H9 (cell line): ENCODE data around the gene SIDT2. TPM values are rescaled to one million over a fixed set of nuclear protein-coding genes. Genes with fewer than 3 reads are reported as not detected.

Experiments used
- DNase-seq: peaks from one replicate; pipeline ENCODE4 v3.0.0-alpha.2; 2017
- H2AFZ ChIP-seq: one replicate; pipeline ENCODE4 v1.6.1; 2013; ENCODE audit warnings: mild to moderate bottlenecking, low read length, control low read depth, moderate library complexity
- H2AK5ac ChIP-seq: 2 replicates; pipeline ENCODE4 v1.6.1; 2013; ENCODE audit warnings: low read length, control low read depth, mixed read lengths; ENCODE audit not compliant: insufficient read length
- H2BK120ac ChIP-seq: one replicate; pipeline ENCODE4 v1.6.1; 2013; ENCODE audit warnings: low read depth, mild to moderate bottlenecking, low read length, control low read depth, inconsistent platforms; ENCODE audit not compliant: poor library complexity, severe bottlenecking
- H2BK12ac ChIP-seq: 2 replicates; pipeline ENCODE4 v1.6.1; 2013; ENCODE audit warnings: low read length, control low read depth, mixed read lengths, low read depth; ENCODE audit not compliant: insufficient read length
- H2BK15ac ChIP-seq: 2 replicates; pipeline ENCODE4 v1.6.1; 2013; ENCODE audit warnings: low read depth, low read length, control low read depth
- H2BK20ac ChIP-seq: one replicate; pipeline ENCODE4 v1.6.1; 2013; ENCODE audit warnings: low read depth, mild to moderate bottlenecking, low read length, control low read depth, inconsistent platforms; ENCODE audit not compliant: poor library complexity, severe bottlenecking
- H2BK5ac ChIP-seq: 2 replicates; pipeline ENCODE4 v1.6.1; 2013; ENCODE audit warnings: low read length, control low read depth, mixed read lengths; ENCODE audit not compliant: insufficient read length
- H3K14ac ChIP-seq: 2 replicates; pipeline ENCODE4 v1.6.1; 2013; ENCODE audit warnings: low read length, control low read depth; ENCODE audit not compliant: insufficient read depth
- H3K18ac ChIP-seq: 2 replicates; pipeline ENCODE4 v1.6.1; 2013; ENCODE audit warnings: low read depth, mild to moderate bottlenecking, mixed read lengths, low read length, control low read depth; ENCODE audit not compliant: insufficient read length
- H3K23ac ChIP-seq: 2 replicates; pipeline ENCODE4 v1.6.1; 2013; ENCODE audit warnings: low read length, control low read depth, mixed read lengths, low read depth; ENCODE audit not compliant: insufficient read length
- H3K23me2 ChIP-seq: 2 replicates; pipeline ENCODE4 v1.6.1; 2013; ENCODE audit warnings: low read depth, mild to moderate bottlenecking, mixed read lengths, low read length, control low read depth; ENCODE audit not compliant: insufficient read length, poor library complexity, severe bottlenecking
- H3K27ac ChIP-seq: 2 replicates; pipeline ENCODE4 v1.5.1; 2013; ENCODE audit warnings: low read length, control low read depth, mixed read lengths, low read depth; ENCODE audit not compliant: insufficient read length
- H3K27me3 ChIP-seq: 2 replicates; pipeline ENCODE4 v1.6.1; 2013; ENCODE audit warnings: low read length, control low read depth, inconsistent platforms; ENCODE audit not compliant: insufficient read depth
- H3K4ac ChIP-seq: 2 replicates; pipeline ENCODE4 v1.6.1; 2013; ENCODE audit warnings: low read depth, mild to moderate bottlenecking, control low read depth, inconsistent platforms, low read length, moderate library complexity
- H3K4me1 ChIP-seq: 2 replicates; pipeline ENCODE4 v1.6.1; 2013; ENCODE audit warnings: low read length, control low read depth, inconsistent platforms; ENCODE audit not compliant: insufficient read depth
- H3K4me2 ChIP-seq: 2 replicates; pipeline ENCODE4 v1.6.1; 2013; ENCODE audit warnings: low read length, control low read depth, mixed read lengths; ENCODE audit not compliant: insufficient read length, insufficient read depth
- H3K56ac ChIP-seq: 2 replicates; pipeline ENCODE4 v1.6.1; 2013; ENCODE audit warnings: low read depth, mild to moderate bottlenecking, mixed read lengths, low read length, control low read depth; ENCODE audit not compliant: insufficient read length
- H3K79me1 ChIP-seq: 2 replicates; pipeline ENCODE4 v1.6.1; 2013; ENCODE audit warnings: low read depth, mild to moderate bottlenecking, moderate library complexity, low read length, control low read depth, inconsistent platforms; ENCODE audit not compliant: insufficient read depth, poor library complexity, severe bottlenecking
- H3K79me2 ChIP-seq: 2 replicates; pipeline ENCODE4 v1.6.1; 2013; ENCODE audit warnings: low read length, control low read depth, inconsistent platforms; ENCODE audit not compliant: insufficient read depth
- H3K9ac ChIP-seq: 2 replicates; pipeline ENCODE4 v1.6.1; 2013; ENCODE audit warnings: low read length, control low read depth, mixed read lengths; ENCODE audit not compliant: insufficient read length; ENCODE audit errors: extremely low read depth
- H3K9me3 ChIP-seq: one replicate; pipeline ENCODE4 v1.6.1; 2013; ENCODE audit warnings: low read depth, low read length, inconsistent platforms; ENCODE audit not compliant: control insufficient read depth
- H3T11ph ChIP-seq: one replicate; pipeline ENCODE4 v1.6.1; 2013; ENCODE audit warnings: mild to moderate bottlenecking, low read length, control low read depth, inconsistent platforms
- H4K20me1 ChIP-seq: one replicate; pipeline ENCODE4 v1.6.1; 2013; ENCODE audit not compliant: control insufficient read depth, insufficient read length, insufficient read depth
- H4K5ac ChIP-seq: 2 replicates; pipeline ENCODE4 v1.6.1; 2013; ENCODE audit warnings: low read depth, mild to moderate bottlenecking, mixed read lengths, low read length, control low read depth; ENCODE audit not compliant: insufficient read length
- H4K8ac ChIP-seq: replicated peaks from 2 replicates; pipeline ENCODE4 v1.6.1; 2013; ENCODE audit warnings: low read length, control low read depth, mixed read lengths, low read depth; ENCODE audit not compliant: insufficient read length
- H4K91ac ChIP-seq: 2 replicates; pipeline ENCODE4 v1.6.1; 2013; ENCODE audit warnings: low read depth, mild to moderate bottlenecking, moderate library complexity, mixed read lengths, low read length, control low read depth; ENCODE audit not compliant: insufficient read length
- H3K27ac Mint-ChIP-seq, 3 experiments: 2 replicates in 2 of 3; 3 replicates in 1 of 3; pipeline ENCODE4 v1.8.0; 2020 to 2021; ENCODE audit warnings: mixed read lengths in 3 of 3, mild to moderate bottlenecking in 1 of 3, moderate library complexity in 1 of 3
- H3K27me3 Mint-ChIP-seq: 2 replicates; pipeline ENCODE4 v1.8.0; 2021; ENCODE audit warnings: low read depth, mild to moderate bottlenecking, moderate library complexity, mixed read lengths
- H3K36me3 Mint-ChIP-seq, 3 experiments: 2 replicates in 2 of 3; 3 replicates in 1 of 3; pipeline ENCODE4 v1.8.0; 2020 to 2021; ENCODE audit warnings: low read depth in 3 of 3, mixed read lengths in 3 of 3; ENCODE audit not compliant: insufficient read depth in 1 of 3
- H3K4me1 Mint-ChIP-seq, 2 experiments: 2 replicates each; pipeline ENCODE4 v1.8.0; 2020; ENCODE audit warnings: mixed read lengths in 2 of 2
- H3K4me3 Mint-ChIP-seq, 2 experiments: 2 replicates in 1 of 2; 3 replicates in 1 of 2; pipeline ENCODE4 v1.8.0; 2020 to 2021; ENCODE audit warnings: mild to moderate bottlenecking in 2 of 2, mixed read lengths in 2 of 2, moderate library complexity in 1 of 2
- H3K9me3 Mint-ChIP-seq, 2 experiments: 2 replicates in 1 of 2; 3 replicates in 1 of 2; pipeline ENCODE4 v1.8.0; 2020; ENCODE audit warnings: mild to moderate bottlenecking in 2 of 2, mixed read lengths in 2 of 2, moderate library complexity in 1 of 2
- CTCF ChIP-seq: fragments of 200-600 bp; sonication (generic); conservative IDR thresholded peaks from 3 replicates; pipeline ENCODE4 v1.8.0; 2021; ENCODE audit warnings: antibody characterized with exemption, mild to moderate bottlenecking
- WGBS: extraction: QIAGEN DNeasy Blood & Tissue Kit; methylation state at CpG from one replicate; pipeline ENCODE4 v1.1.7; 2013; ENCODE audit warnings: missing lambda C conversion rate, low lambda C conversion rate, mixed read lengths; ENCODE audit not compliant: insufficient read length; ENCODE audit errors: extremely low coverage; 5-methylcytosine and 5-hydroxymethylcytosine counted together
- total RNA-seq: library from RNA; stranded (reverse); gene quantifications from 2 replicates; pipeline ENCODE4 v1.2.1, GENCODE V29; 2021

Gene SIDT2
- total RNA-seq, 1 experiment from 2014 or later: 18.3 TPM

GRCh38 chr11:117238221-117238620 is 59.7 kb downstream of the SIDT2 start:
- Histone ChIP-seq H2AFZ (no peak overlapping the region), H4K8ac (no peak overlapping the region), H3K27ac (no peak overlapping the region), H3K23ac (no peak overlapping the region), H2BK5ac (no peak overlapping the region), H3T11ph (no peak overlapping the region), H3K9ac (no peak overlapping the region), H3K9me3 (no peaks in the 10 kb centered on the region), H4K91ac (no peak overlapping the region), H4K5ac (no peak overlapping the region), H4K20me1 (no peaks in the 10 kb centered on the region), H3K79me1 (no peaks in the 10 kb centered on the region), H2BK120ac (no peak overlapping the region), H3K18ac (no peak overlapping the region), H2BK12ac (no peak overlapping the region), H3K4me1 (no peaks in the 10 kb centered on the region), H3K14ac (no peak overlapping the region), H3K79me2 (no peaks in the 10 kb centered on the region), H3K23me2 (peaks cover 2% of the 10 kb centered on the region), H2AK5ac (no peak overlapping the region), H3K4ac (no peak overlapping the region), H3K4me2 (no peak overlapping the region), H2BK15ac (no peak overlapping the region), H3K56ac (no peak overlapping the region), H2BK20ac (no peak overlapping the region), H3K27me3 (no peaks in the 10 kb centered on the region)
- no peak for TF ChIP-seq CTCF
- WGBS: no CpG with 5 or more reads among the region's 5 CpGs
- no peaks in the 10 kb centered on the region for H3K9me3 Mint-ChIP-seq
- H3K4me1 Mint-ChIP-seq: peaks cover 11 to 12% of the 10 kb centered on the region in 2 experiments
- peaks cover 4 to 32% (median 27%) of the 10 kb centered on the region in 3 experiments; a peak in 5 of 7 replicates for H3K36me3 Mint-ChIP-seq
- no peak overlapping the region for H3K27ac Mint-ChIP-seq
- no peak overlapping the region for H3K4me3 Mint-ChIP-seq
- H3K27me3 Mint-ChIP-seq: no peaks in the 10 kb centered on the region
- no peak for DNase-seq
